ENCODE measurements around the gene BLACAT1.

BLACAT1 gene

GRCh38 chr1:205453466-205453865 is 2.4 kb downstream of the BLACAT1 start:
- FAIRE-seq = no peak

GRCh38 chr1:205452933-205453332 is 2.9 kb downstream of the BLACAT1 start:
- no peak for FAIRE-seq

GRCh38 chr1:205452364-205452763 is 3.5 kb downstream of the BLACAT1 start:
- FAIRE-seq = no peak

- FAIRE-seq = no peak
Measured at GRCh38 chr1:205451759-205452164, 4.1 kb downstream of the BLACAT1 start.

- no peak for FAIRE-seq
Measured at GRCh38 chr1:205451202-205451601, 4.6 kb downstream of the BLACAT1 start.

GRCh38 chr1:205450448-205450847 is 5.4 kb downstream of the BLACAT1 start:
- FAIRE-seq = no peak

- FAIRE-seq = no peak
Measured at GRCh38 chr1:205449750-205450443, 5.9 kb downstream of the BLACAT1 start.

GRCh38 chr1:205449254-205449749 is 6.5 kb downstream of the BLACAT1 start:
- no peak for FAIRE-seq

- FAIRE-seq = no peak
Measured at GRCh38 chr1:205448540-205449253, 7.1 kb downstream of the BLACAT1 start.

GRCh38 chr1:205447457-205448341 is 8.1 kb downstream of the BLACAT1 start:
- no peak for FAIRE-seq

- no peak for FAIRE-seq
Measured at GRCh38 chr1:205446828-205447227, 9.0 kb downstream of the BLACAT1 start.

- no peak for FAIRE-seq
Measured at GRCh38 chr1:205445646-205445935, 10.3 kb downstream of the BLACAT1 start.

GRCh38 chr1:205444931-205445645 is 10.8 kb downstream of the BLACAT1 start:
- FAIRE-seq = no peak

GRCh38 chr1:205444300-205444930 is 11.4 kb downstream of the BLACAT1 start:
- no peak for FAIRE-seq

- no peak for FAIRE-seq
Measured at GRCh38 chr1:205443585-205444299, 12.1 kb downstream of the BLACAT1 start.

GRCh38 chr1:205442051-205442725 is 13.7 kb downstream of the BLACAT1 start:
- FAIRE-seq = no peak

- no peak for FAIRE-seq
Measured at GRCh38 chr1:205441716-205442050, 14.2 kb downstream of the BLACAT1 start.

- no peak for FAIRE-seq
Measured at GRCh38 chr1:205441318-205441633, 14.6 kb downstream of the BLACAT1 start.

GRCh38 chr1:205440476-205441317 is 15.1 kb downstream of the BLACAT1 start:
- FAIRE-seq = no peak

- no peak for FAIRE-seq
Measured at GRCh38 chr1:205440121-205440475, 15.7 kb downstream of the BLACAT1 start.

All from colon (tissue), 2 donors.